ENCODE data around the gene TFEB. TPM values are rescaled to one million over a fixed set of nuclear protein-coding genes. Genes with fewer than 3 reads are reported as not detected.

TFEB gene
- total and polyA plus RNA-seq, 7 donors = 16.1 to 65.2 (median 40.9) TPM

DNA sequence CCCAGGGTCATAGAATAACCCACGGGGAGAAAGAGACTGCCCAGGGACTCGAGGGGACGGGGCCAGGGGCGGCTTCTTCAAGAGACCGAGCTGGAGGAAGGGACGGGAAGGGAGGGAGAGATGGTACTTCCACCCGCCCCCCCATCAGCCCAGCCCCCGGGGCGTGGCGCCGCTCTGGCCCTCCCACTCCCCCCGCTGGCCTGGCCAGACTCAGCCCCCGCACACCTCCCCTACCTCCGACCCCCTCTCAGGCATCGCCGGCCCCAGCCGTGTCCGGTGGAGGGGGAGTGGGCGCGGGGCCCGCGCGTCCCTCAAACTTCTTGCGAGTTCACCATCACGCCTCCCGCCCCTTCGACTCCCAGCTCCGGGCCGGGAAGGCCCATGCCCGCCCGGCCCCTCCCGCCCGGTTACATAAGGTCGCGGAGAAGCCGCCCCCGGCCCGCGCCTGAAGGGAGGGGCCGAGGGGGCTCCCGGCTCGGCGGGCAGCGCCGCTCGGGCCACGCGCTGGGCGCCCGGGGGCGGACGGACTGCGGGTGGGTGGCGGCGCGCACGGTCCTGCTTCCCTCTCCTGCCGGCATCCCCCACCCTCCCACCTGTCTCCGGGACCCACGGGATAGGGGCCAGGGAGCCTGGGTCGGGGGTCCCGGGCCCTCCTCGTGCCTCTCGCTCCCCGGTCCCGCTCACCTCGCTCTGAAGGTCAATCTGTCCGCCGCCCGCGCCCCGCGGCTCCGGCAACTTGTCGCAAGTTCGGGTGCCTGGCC is 562 bp downstream of the TFEB start:
- WGBS, 3 donors = 0 to 1% (median 1%) methylated on average over 17 to 76 of the region's 76 CpGs
- intact Hi-C loops (cut with DNase I) = loop anchor here in 1 of 2 donors (5.0 kb wide), 1 partner anchor 42 kb away; the partner anchor contains the start of gene FRS3
- Histone ChIP-seq H3K27me3 (ENCODE audit: insufficient read depth in 3 of 3, low read length in 2 of 3) (no peaks in the 10 kb centered on the region), H3K4me3 (peak overlapping the region; percentile 88), H3K9me3 (no peaks in the 10 kb centered on the region), H3K4me1 (peaks cover 35% of the 10 kb centered on the region), H3K27ac (peak overlapping the region; percentile 96), H3K36me3 (ENCODE audit: insufficient read depth in 1 of 2, low read depth in 1 of 2) (peaks cover 0 to 6% of the 10 kb centered on the region in 2 donors)
- DNase-seq = peak; percentile 84 to 89
- peak; percentile 54 to 67 (median 62) for ATAC-seq
- TF ChIP-seq, protein P1, sequence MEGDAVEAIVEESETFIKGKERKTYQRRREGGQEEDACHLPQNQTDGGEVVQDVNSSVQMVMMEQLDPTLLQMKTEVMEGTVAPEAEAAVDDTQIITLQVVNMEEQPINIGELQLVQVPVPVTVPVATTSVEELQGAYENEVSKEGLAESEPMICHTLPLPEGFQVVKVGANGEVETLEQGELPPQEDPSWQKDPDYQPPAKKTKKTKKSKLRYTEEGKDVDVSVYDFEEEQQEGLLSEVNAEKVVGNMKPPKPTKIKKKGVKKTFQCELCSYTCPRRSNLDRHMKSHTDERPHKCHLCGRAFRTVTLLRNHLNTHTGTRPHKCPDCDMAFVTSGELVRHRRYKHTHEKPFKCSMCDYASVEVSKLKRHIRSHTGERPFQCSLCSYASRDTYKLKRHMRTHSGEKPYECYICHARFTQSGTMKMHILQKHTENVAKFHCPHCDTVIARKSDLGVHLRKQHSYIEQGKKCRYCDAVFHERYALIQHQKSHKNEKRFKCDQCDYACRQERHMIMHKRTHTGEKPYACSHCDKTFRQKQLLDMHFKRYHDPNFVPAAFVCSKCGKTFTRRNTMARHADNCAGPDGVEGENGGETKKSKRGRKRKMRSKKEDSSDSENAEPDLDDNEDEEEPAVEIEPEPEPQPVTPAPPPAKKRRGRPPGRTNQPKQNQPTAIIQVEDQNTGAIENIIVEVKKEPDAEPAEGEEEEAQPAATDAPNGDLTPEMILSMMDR (IDR thresholded peaks at IDR 0.05) = no peak

DNA sequence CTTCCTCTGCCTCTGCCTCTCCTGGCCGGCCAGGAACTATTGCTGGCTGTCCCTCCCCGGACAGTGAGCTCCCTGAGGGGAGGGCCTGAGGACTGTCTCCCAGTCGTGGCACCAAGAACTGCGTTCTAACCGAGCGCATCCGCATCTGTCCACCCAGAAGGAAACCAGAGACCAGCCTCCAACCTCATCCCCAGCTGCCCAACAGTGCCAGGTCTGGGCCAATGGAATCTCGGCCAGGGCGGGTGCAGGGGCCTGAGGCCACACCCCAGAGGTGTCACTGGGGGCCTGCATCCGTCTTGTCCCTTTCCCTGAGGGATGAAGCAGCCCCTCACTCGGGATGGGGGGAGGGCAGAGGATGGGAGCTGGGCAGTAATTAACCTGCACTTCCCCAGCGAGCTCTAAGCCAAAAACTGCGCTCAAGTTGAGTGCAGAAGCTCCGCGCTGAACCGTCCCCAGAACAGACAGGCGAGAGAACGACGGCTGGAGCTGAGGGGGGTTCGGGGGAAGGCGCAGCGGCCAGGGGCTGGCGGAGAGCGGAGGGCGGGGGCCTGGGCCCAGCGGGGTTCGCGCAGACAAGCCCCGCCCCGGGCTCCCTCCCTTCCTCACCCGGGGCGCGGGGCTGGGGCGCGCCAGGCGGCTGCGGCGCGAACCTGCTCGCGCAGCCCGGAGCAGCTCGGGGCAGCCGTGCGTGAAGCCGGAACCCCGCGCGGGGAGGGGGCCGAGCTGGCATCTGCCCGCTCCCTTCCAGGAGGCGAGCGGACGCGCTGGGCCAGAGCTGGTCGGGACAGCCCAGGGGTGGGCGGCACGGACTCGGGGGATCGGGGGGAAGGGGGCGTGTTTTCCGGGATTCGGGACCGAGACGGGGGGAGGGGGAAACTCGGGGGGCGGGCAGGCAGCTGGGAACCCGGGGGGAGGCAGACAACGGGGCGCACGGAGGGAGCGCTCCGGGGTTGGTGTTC is 1.4 kb downstream of the TFEB start:
- Histone ChIP-seq H3K27me3 (ENCODE audit: insufficient read depth in 3 of 3, low read length in 2 of 3) (no peaks in the 10 kb centered on the region), H3K36me3 (ENCODE audit: insufficient read depth in 1 of 2, low read depth in 1 of 2) (peaks cover 0 to 6% of the 10 kb centered on the region in 2 donors), H3K4me3 (peak overlapping the region; percentile 88), H3K9me3 (no peaks in the 10 kb centered on the region), H3K27ac (peak overlapping the region; percentile 96), H3K4me1 (peaks cover 44% of the 10 kb centered on the region)
- intact Hi-C loops (cut with DNase I) = no loop called here
- peak; percentile 60 to 69 (median 66) for ATAC-seq
- 0 to 2% (median 1%) methylated on average over 48 to 73 of the region's 73 CpGs for WGBS, 3 donors
- DNase-seq = peak; percentile 75 to 87
- TF ChIP-seq, protein P1 (IDR thresholded peaks at IDR 0.05) = no peak

DNA sequence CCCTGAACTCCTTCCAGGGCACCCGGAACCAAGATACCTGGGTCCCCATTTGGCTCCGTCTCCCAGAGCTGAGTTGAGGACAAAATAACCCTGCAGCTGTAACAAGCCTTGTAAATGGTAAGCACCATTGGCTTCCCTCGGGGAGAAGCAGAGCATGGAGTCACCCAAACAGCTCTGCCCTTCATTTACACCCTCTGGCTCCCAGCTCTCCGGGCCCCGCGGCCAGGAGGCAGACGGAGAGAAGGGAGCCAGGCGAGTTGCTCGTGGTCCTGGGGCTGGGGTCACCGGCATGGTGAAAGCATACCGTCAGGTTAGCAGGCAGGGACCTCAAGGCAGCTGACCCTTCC is 2.1 kb downstream of the TFEB start:
- intact Hi-C loops (cut with DNase I) = no loop called here
- ATAC-seq = peak in 2 of 4 donors; percentile 0 to 2
- TF ChIP-seq, protein P1 (IDR thresholded peaks at IDR 0.05) = no peak
- Histone ChIP-seq H3K9me3 (no peaks in the 10 kb centered on the region), H3K4me3 (peak overlapping the region; percentile 88), H3K4me1 (peaks cover 50% of the 10 kb centered on the region), H3K27me3 (ENCODE audit: insufficient read depth in 3 of 3, low read length in 2 of 3) (no peaks in the 10 kb centered on the region), H3K27ac (peak overlapping the region; percentile 96), H3K36me3 (ENCODE audit: insufficient read depth in 1 of 2, low read depth in 1 of 2) (peaks cover 0 to 6% of the 10 kb centered on the region in 2 donors)
- no peak for DNase-seq
- WGBS, 3 donors = 16 to 33% (median 21%) methylated on average over 11 of the region's 11 CpGs

DNA sequence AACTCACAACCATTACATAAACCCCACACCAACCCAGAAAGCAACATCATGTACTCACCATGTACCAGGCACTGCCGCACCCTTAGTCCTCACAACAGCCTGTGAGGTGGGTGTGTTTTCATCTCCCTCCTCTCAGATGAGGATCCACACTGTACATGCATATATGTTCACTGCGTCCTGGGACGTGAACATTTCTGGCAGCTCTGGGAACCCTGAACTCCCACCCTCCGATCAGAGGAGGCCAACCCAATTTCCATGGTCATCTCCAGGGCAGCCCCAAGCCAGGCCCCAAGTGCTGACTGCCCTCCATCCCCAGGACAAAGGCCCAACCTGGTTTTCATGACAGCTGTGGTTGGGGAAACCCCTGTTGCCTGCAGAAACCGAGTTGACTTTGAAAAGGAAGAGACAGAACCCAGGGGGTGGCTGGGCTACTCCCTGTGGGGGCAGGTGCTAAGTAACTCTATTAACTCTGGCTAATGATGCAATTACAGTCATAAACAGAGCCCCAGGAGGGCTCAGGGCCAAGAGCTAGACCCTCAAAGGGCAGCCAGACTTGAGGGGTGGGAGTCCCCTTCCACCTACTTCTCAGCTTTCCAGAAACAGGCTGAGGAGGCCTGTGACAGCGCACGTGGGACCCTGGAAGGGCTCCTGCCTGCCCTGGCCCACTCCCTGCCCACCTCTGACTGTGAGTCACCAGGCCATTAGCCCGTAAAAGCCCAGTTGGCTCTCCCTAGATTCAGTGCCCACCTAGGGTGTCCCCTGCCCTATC is 2.6 kb downstream of the TFEB start:
- Histone ChIP-seq H3K27me3 (ENCODE audit: insufficient read depth in 3 of 3, low read length in 2 of 3) (no peaks in the 10 kb centered on the region), H3K4me1 (peaks cover 56% of the 10 kb centered on the region), H3K4me3 (peak overlapping the region; percentile 88), H3K36me3 (ENCODE audit: insufficient read depth in 1 of 2, low read depth in 1 of 2) (peaks cover 0 to 6% of the 10 kb centered on the region in 2 donors), H3K27ac (peak overlapping the region; percentile 96), H3K9me3 (no peaks in the 10 kb centered on the region)
- 31 to 62% (median 41%) methylated on average over 8 of the region's 8 CpGs for whole genome bisulfite sequencing, 3 donors
- ATAC-seq = peak in 3 of 4 donors; percentile 32 to 44 (median 39)
- intact Hi-C loops (cut with DNase I) = no loop called here
- TF ChIP-seq, protein P1 (IDR thresholded peaks at IDR 0.05) = no peak
- peak in 1 of 2 donors; percentile 77 for DNase-seq

Data from psoas muscle (tissue), 8 donors.